Epithelial cell of prostate (primary cell): ENCODE measurements around the gene NUP62.

ENCODE experiments used
- DNase-seq: peaks from one replicate; pipeline ENCODE4 v3.0.0-alpha.2; 2011; ENCODE audit warnings: low read depth, low spot score
- H3K27ac ChIP-seq: fragments of 450-650 bp; 2 replicates; pipeline ENCODE4 v1.5.1; 2017; ENCODE audit warnings: mild to moderate bottlenecking

Gene NUP62

GRCh38 chr19:49908480-49909420 lies 20.6 kb downstream of the NUP62 start:
- H3K27ac ChIP-seq: no peak overlapping the region
- DNase-seq: no peak

DNA sequence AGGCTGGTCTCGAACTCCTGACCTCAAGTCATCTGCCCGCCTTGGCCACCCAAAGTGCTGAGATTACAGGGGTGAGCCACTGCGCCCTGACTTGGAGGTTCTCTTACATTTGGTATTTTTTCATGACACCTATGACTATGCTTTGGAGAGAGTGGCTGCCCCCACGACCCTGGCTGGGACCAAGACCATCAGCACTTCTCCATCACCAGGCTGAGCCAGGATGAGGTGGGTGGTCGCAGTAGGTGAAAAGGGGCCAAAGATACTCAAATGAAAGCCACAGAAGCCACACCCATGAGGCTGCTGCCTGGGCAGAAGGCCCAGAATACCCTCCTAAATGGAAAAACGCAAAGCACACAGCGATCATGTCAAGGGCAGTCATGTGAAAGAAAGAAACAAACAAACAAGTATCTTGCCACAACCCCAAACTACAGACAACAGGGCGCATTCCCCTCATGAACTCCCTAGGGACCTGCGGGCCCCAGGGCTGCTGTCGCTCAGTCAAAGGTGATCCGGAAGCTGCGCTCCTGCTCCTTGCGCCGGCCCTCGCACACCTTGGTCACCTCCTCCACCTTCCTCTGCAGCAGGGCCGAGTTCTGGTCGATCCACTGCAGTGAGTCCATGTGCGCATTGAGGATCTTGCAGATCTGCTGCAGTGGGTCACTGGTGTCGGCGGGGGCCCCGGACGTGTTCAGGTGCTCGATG lies 21.4 kb downstream of the NUP62 start:
- no peak overlapping the region for H3K27ac ChIP-seq
- DNase-seq: no peak

DNA sequence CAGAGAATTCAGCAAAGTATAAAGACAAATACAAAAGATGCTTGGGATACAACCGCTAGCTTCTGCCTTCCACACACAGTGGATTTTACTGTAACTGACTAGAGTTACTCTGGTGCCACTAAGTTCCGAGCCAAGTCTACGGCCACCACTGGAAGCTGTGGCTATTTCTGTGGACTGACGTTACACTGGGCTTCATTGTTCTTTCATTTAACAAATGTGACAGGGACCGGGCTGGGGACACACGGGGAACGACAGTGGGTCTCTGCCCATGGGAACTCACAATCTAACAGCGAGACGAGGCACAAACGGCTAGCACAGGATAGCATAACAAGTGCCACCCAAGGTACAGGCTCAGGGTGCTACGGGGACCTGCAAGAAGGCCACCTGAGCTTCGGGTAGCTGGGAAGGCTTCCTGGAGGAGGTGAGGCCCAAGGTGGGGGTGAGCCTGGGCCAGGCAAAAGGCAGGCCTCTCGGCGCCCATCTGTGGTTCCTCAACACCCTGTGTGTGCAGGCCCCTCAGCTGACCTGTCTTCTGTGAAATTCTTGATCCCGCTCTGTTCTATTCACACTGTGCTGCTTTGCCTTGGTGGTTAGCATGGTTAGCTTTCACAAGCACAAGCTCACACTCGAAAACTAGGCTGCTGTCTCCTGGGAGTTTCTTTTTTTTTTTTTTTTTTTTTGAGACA lies 22.3 kb downstream of the NUP62 start:
- no peak overlapping the region for H3K27ac ChIP-seq
- DNase-seq: no peak

- H3K27ac ChIP-seq: no peak overlapping the region
- DNase-seq: no peak
These were observed 25.2 kb downstream of the NUP62 start for GRCh38 chr19:49904136-49904535.

GRCh38 chr19:49896863-49897621 lies 32.3 kb downstream of the NUP62 start, which contains the start of gene IL4I1:
TSS of gene IL4I1 (minus strand) at chr19:49896887. CDS start at chr19:49896160, 727 bp downstream.
- no peak within 1 kb of the TSS for H3K27ac ChIP-seq
- DNase-seq: no peak

- no peak for DNase-seq
- H3K27ac ChIP-seq: no peak overlapping the region
These were observed 33.6 kb downstream of the NUP62 start for GRCh38 chr19:49895566-49896297.

DNA sequence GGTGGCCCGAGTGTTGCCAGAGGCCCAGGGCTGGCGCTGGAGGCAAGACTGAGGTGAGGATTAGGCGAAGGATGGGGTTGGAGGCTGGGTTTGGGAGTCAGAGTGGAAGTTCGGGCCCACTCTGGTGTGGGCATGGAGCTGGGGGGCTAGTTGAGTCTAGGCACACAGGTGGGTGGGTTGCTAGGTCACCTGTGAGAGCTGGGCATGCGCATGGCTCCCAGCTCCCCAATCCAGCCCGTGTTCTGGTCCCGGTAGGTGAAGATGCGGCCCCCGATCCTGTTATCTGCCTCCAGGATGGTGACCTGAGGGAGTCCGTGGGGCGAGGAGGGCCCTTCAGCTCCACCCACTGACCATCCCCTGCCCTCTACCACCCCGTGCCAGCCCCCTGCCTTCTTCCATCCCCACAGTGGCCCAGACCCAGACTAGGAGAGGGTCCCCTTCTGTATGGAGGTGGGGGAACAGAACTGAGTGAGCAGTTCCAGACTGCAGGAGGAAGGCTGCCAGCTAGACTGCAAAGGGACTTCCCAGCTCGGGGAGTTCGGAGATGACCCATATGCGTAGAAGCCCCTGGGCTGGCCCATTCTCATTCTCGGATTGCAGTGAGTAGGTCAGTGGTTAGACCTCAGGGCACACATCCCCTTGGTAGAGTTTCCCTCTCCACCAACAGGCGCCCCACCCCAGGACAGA lies 34.3 kb downstream of the NUP62 start:
- no peak for DNase-seq
- no peak overlapping the region for H3K27ac ChIP-seq

- no peak for DNase-seq
- no peak overlapping the region for H3K27ac ChIP-seq
These were observed 35.2 kb downstream of the NUP62 start for GRCh38 chr19:49894011-49894664.

- no peak overlapping the region for H3K27ac ChIP-seq
- no peak for DNase-seq
These were observed 36.6 kb downstream of the NUP62 start for GRCh38 chr19:49892716-49893115.

- DNase-seq: no peak
- H3K27ac ChIP-seq: no peak overlapping the region
These were observed 37.9 kb downstream of the NUP62 start for GRCh38 chr19:49891393-49891792.

DNA sequence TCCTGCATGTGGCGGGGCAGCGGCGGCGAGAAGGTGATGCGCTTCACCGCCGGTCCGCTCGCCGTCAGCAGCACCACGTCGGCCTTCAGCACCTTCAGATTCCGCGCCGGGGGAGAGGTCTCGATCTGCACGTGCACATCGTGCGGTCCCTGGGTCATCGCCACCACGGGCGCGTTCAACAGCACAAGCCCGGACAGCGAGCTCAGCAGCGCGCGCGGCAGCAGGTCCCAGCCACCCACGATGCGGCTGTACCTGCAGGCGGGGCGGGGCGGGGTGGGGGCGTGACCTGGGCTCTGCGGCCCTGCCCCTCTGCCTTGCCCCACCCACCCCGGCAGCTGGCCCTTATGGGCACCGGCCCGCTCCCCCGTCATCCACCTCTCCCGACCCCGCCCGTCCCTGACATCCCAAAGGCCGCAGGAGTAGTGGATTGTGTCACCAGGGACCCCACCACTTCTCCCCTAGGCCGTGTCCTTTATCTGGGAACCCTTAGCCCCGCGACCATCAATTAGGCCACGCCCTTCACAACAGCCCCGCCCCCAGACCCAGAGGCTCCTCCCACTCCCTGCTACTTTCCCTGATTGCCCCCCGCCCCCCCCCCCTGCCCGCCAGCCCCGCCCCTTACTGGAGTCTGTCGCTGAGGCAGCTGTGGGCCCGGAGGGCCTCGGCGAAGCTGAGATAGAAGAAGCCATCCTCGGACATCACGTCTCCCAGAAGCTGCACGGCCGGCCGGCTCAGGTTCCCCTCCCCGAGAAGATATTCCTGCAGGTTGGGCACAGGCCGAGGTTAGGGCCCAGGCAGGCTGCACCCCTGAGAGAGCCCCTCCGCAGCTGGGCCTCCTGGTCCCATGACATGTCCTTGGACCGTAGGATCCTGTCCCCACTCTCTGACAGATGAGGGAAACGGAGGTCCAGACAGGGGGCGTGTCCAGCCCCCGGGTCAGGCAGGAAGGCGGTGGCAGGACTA lies 38.7 kb downstream of the NUP62 start:
- H3K27ac ChIP-seq: no peak overlapping the region
- no peak for DNase-seq

GRCh38 chr19:49889687-49890348 lies 39.5 kb downstream of the NUP62 start:
- no peak for DNase-seq
- H3K27ac ChIP-seq: no peak overlapping the region

- no peak overlapping the region for H3K27ac ChIP-seq
- no peak for DNase-seq
These were observed 40.1 kb downstream of the NUP62 start for GRCh38 chr19:49889038-49889686.

DNA sequence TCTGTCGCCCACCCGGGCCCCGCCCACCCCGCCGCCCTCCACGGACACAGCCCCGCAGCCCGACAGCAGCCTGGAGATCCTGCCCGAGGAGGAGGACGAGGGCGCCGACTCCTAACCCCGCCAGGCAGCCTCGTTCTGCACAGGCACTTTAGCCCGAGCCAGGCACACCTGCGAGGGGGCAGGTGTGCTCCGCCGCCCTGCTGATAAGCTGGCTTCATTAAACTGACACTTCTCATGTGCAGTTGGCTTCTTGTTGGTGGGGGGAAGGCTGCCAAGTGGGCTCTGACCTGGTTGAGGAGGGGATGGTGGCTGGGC lies 40.8 kb downstream of the NUP62 start:
- H3K27ac ChIP-seq: no peak overlapping the region
- no peak for DNase-seq

GRCh38 chr19:49887665-49888509 lies 41.4 kb downstream of the NUP62 start:
- no peak overlapping the region for H3K27ac ChIP-seq
- DNase-seq: no peak
